Activated CD4-positive, CD25-positive, alpha-beta regulatory T cell treated with anti-CD3 and anti-CD28 coated beads, Interleukin-2, amount 50 U/mL, for 72 hours (primary cell): ENCODE data around the gene DOCK4.
"Not testable (repeated sequence)": the region's sequence is repeated elsewhere in the genome, so short reads cannot be mapped to it uniquely, and the experiment has no call there.

Experiments used
- DNase-seq: peaks from one replicate; pipeline ENCODE4 v3.0.0; 2021

DOCK4 gene

DNA sequence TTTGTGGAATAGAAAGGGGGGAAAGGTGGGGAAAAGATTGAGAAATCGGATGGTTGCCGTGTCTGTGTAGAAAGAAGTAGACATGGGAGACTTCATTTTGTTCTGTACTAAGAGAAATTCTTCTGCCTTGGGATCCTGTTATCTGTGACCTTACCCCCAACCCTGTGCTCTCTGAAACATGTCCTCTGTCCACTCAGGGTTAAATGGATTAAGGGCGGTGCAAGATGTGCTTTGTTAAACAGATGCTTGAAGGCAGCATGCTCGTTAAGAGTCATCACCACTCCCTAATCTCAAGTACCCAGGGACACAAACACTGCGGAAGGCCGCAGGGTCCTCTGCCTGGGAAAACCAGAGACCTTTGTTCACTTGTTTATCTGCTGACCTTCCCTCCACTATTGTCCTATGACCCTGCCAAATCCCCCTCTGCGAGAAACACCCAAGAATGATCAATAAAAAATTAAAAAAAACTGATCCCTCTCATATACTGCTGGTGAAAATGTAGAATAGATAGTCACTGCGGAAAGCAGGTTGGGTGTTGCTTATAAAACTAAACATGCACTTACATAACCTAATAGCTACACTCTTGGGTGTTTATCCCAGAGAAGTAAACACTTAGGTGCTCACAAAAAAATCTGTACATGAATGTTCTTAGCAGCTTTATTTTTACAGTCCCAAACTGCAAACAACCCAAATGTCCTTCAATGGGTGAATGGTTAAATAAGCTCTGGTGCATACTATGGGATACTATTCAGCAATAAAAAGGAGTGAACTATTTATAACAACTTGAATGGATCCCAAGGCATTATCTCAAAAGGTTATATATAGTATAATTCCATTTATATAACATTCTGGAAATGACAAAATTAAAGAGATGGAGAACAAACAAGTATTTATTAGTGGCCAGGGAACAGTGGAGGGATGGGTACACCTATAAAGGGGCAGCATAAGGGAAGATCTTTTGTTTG lies 77.5 kb downstream of the DOCK4 start:
- DNase-seq = not testable (repeated sequence)

DNA sequence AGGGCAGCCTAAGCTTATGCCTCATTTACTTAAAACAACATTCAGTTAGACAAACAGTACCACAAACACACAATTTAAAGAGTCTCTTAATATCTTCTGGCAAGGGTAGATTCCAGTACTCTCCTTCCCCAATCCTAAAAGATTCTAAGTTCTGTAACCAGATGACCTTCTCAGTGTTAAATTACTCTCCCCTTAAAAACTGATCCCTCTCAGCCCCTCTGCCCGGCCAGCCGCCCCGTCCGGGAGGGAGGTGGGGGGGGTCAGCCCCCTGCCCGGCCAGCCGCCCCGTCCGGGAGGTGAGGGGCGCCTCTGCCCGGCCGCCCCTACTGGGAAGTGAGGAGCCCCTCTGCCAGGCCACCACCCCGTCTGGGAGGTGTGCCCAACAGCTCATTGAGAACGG lies 78.2 kb downstream of the DOCK4 start:
- not testable (repeated sequence) for DNase-seq

DNA sequence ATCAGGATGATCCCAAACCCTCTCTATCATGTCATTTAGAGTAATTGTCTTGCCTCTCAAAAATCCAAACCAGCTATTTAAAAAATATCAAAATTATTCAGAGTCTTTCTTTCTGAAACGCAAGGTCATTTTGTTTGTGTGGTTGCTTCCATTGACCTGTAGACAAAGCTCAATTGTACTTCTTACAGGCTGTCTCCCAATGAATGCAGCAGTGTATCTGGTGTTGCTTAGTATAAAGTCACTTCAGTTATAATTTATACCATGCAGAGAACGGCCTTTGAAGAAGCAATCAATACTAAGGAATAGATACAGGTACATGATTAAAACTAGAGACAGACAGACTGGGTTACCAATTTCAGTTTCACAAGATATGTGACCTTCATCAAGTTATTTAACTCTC lies 80.9 kb downstream of the DOCK4 start:
- no peak for DNase-seq

DNA sequence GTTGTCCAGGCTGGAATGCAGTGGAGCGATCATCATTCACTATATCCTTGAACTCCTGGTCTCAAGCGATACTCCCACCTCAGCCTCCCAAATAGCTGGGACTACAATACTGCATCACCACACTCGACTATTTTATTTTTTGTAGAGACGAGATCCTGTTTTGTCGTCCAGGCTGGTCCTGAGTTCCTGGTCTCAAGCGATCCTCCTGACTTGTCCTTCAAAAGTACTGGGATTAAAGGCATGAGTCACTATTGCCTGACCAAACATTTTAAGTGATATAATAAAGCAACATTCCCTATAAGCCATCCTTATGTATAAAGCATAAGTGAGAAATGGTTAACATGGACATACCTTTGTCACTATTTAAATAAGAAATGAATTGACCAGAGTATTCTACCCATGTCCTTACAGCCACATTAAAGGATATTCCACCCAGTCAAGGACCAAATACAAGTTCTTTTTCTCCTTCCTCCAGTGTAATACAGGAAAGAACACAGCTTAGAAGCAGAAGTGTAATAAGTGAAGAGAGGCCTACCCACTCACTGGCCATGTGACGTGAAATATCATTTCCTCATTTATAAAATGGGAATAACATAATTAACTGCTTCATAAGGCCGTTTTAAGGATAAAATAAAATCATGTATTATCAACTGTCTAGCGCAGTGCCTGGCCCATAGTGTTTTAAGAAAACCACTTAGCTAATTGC lies 82.0 kb downstream of the DOCK4 start:
- DNase-seq = no peak

DNA sequence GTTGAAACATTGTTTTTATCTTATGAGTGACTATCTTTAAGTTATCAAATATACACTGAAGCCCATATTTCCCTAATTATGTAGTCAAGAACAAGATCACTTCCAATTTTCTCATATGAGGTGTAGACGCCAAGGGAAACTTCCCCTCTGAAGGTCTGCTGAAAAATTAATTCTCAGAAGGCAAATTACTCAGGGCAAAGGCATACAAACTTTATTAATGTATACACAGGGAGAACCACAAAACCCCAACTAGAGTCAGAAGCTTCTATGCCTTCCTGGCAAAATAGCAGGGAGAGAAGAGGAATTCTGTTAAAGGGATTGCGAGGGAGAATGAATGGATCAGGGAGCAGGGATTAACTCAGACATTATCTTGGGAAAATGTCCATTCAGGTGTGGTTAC lies 83.4 kb downstream of the DOCK4 start:
- no peak for DNase-seq

DNA sequence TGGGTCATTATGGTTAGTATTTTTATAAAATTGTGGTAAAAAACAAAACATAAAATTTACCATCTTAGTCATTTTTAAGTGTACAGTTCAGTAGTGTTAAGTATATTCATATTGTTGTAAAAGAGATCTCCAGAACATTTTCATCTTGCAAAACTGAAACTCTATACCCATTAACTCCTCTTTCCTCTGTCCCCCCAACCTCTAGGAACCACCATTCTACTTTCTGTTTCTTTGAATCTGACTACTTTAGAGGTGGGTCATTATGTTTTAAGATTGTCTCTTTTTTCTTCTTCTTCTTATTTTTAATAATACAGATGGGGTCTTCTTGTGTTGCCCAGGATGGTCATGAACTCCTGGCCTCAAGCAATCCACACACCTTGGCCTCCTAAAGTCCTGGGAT lies 84.1 kb downstream of the DOCK4 start:
- DNase-seq = no peak

DNA sequence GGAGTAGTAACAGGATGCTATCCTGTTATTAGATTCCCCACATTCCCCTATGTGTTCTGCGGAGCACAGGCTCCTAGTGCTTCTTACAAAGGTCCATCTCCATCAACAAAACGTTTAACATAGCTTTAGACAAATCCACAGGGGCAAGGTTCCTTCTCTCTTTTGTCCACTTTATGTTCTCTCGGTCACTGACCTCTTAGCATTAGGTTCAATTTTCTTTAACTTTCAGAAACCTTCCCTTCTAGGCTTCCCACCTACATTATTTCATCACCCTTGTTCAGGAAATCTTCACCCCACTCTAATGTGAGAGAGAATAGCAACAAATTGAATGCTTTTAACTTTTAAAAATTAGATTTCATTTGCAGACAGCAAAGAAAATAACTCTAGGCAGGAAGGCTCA lies 84.9 kb downstream of the DOCK4 start:
- DNase-seq = no peak

DNA sequence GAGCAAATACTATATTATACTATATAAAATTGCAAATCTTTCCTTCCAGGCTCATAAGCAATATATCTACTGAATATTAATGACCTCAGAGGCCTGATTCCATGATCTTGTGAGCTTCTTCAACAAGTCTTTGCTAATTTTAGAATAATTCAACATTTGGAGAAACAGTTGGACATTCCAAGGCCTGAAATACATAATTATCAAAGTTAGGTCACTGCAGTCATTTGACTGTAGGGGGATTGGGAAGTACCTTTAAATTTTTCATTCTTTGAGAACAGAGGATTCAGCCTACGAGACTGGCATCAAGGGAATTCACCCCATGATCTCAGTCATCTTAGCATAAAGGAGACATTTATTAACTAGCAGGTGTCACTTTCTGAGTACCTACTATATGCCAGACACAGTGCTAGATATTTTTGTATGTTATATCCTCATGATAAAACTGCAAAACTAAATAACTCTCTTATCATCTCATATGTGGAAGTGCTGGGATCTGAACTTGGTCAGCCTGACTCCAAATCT lies 85.4 kb downstream of the DOCK4 start:
- no peak for DNase-seq

DNA sequence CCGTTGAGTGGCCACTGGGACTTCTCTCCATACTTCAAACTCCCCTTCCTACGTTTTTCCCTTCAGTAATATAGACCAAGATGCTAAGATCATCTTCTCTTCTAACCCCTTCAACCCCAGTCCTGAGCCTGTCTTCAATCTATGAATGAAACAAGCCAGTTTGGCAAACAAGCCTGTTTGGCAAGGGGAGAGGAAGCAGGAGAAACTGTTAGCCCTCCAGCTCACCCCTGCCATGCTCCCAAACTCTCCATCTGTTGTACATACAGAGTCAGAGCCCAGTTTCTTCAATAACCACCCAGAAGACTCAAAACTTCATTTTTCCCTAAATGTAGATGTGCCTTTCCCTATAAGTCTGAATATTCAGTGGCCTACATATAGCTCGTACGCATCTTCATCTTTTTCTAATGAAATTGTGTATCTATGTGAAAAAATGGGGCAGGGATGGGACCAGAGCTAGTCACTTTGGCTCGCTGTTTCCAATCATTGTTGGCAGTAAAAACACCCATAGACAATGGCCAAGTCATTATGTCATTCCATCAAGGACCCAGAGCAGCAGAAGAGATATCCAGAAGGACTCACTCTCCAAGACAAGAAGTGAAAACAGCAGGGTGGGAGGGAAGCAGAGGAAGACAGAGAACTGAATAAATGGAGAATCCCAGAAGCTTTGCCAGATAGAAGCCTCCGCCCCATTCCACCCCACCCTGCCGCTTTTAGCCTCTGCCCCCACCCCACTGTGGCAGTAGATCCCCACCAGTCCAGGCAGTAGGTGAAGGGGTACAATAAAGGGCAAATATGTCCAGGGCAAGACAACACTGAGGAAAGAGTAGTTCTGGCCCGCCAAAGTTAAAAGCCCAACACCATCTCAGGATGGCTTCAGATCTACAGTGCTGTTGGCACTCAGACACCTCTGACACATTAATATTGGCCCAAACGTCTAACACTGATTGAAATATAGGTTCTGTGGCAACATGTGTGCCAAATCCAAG lies 87.3 kb downstream of the DOCK4 start:
- DNase-seq = no peak

DNA sequence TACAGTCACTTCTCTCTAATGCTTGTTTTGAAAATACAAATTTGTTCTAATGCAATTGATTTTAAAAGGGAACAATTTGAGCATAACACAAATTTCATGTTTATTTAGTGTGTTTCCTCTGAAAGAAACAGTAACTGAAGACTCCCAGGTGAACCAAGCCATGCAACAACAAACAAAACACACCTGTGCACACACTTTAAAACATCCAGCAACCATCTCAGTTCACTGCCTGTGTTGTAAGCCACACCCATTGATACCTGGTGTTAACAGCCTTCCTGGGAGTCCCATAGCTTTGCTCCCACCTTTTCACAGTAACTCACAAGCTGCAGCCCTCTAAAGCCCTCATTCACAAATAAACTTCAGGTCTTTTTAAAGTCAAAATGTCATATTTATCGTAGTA lies 89.3 kb downstream of the DOCK4 start:
- DNase-seq = no peak

DNA sequence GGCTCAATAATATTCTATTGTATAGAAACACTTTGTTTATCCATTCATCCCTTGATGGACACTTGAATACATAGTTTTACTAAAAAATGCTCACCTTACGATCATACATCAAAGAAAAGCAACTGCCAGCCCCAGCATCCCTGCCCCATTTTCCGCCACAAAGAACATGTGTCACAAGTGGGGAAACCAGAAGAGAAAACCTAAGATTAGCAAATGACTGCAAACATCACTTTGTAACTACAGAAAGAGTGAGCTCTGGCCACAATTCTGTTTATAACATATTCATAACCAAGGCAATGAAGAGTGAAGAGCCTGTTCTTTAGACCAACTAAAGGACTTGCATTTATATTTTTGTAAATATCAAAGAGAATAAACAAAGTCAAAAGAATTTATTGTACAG lies 89.8 kb downstream of the DOCK4 start:
- DNase-seq = no peak

DNA sequence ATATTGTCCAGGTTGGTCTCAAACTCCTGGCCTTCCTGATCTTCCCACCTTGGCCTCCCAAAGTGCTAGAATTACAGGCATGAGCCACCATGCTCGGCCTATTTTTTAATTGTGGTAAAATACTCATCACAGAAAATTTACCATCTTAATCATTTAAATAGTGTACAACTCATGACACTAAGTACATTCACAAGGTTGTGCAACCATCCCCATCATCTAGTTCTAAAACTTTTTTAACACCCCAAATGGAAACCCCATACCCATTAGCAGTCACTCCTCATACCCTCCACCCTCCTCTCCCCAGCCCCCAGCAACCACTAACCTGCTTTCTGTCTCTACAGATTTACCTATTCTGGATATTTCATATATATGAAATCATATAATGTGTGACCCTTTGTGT lies 90.3 kb downstream of the DOCK4 start:
- no peak for DNase-seq

DNA sequence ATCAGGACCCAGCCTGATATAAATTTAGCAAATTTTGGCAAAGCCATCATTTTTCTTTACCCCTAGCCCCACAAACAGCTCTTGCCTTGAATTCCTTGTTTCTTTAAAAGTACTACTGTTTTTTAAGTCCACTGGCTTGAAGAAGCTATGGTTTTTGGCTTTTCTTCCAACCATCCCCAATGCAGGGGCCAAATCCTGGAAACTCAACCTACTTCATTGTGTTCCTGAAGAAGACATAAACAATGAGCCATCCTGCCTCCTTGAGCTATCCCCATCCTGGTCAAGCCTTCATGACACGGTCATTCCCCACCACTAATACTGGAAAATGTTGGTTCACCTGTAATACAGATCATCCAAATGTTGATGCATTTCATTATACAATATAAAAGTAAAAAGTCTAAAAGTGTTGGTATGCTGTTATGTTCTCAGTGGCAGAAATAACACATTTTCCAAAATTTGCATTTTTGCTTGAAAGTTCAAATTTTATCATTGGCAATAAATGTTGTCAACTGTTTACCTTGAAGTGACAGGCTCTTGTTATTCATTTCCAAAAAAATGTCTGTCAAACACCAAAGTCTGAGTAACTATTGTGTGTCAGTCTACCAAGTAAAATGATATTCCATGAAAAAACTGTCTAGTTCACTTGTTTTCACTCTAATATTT lies 92.2 kb downstream of the DOCK4 start:
- no peak for DNase-seq

DNA sequence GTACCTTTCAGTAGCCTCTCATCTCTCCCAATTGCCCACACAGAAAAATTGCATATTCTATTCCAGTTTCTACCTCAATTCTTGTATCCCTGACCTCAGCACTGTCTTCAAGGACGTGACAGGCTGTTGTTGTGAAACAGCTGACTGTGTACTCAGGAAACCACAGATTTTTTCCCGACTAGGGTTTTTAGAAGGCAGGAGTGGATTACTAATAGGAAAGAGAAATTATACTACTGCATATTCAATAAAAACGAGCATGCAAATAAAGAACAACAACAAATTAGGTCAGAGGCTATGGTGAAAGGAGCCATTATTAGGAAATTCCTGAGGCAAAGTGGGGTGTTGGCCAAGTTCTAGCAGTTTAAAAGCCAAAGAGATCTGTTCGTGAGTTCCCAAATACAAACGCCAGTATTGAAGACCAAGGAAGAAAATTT lies 93.4 kb downstream of the DOCK4 start:
- no peak for DNase-seq

DNA sequence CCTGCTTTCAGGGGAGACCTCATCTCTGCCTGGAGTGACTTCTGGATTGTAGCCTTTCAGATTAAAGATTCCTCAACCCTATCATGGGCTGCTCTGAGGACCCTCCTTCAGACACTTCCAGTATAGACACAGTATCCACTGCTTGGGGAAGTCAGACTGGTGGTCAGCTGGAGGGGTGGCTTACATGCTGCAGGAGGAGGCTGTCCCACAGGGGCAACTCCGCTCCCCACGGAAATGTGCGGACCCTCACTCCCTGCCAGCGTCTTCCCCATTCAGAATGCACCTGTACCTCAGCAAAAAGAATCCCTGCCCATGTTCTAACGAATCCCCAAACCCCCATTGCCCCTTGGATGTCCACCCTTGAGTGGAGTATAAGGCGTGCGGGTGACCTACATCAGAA lies 95.5 kb downstream of the DOCK4 start:
- DNase-seq = no peak

DNA sequence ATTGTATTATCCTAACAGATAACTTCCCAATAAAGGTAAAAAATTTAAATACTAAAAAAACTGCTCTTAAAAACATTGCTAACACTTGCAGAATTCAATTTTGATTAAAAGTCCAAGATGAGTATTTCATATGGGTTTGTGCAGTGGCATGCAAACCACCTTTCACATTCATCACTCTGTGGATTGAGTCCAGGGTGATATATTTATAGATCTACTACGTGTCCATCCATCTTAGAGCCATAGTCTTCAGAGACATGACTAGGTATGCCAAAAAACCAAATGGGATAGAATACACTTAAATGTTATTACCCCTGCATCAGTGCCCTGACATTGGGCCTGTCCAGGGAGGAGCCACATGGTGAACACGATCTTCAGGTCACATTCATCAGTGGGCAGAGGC lies 96.0 kb downstream of the DOCK4 start:
- no peak for DNase-seq

DNA sequence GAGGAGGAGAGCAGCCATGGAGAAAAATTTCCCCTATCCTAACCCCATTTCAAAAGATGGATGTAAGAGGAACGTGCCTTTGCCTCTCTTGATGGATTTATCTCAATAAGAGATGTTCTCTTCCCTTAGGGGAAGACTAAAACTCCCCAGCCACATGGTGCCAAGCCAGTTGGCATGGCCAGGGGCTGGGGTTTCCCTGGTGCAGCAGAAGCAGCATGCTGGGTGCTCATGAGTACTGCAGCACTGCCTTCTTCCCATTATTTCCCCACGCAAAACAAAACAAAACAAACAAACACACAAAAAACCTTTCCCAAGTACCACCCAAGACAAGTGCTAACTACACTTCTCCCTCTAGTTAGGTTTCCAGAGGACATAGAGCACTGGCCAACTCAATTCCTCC lies 97.2 kb downstream of the DOCK4 start:
- no peak for DNase-seq

DNA sequence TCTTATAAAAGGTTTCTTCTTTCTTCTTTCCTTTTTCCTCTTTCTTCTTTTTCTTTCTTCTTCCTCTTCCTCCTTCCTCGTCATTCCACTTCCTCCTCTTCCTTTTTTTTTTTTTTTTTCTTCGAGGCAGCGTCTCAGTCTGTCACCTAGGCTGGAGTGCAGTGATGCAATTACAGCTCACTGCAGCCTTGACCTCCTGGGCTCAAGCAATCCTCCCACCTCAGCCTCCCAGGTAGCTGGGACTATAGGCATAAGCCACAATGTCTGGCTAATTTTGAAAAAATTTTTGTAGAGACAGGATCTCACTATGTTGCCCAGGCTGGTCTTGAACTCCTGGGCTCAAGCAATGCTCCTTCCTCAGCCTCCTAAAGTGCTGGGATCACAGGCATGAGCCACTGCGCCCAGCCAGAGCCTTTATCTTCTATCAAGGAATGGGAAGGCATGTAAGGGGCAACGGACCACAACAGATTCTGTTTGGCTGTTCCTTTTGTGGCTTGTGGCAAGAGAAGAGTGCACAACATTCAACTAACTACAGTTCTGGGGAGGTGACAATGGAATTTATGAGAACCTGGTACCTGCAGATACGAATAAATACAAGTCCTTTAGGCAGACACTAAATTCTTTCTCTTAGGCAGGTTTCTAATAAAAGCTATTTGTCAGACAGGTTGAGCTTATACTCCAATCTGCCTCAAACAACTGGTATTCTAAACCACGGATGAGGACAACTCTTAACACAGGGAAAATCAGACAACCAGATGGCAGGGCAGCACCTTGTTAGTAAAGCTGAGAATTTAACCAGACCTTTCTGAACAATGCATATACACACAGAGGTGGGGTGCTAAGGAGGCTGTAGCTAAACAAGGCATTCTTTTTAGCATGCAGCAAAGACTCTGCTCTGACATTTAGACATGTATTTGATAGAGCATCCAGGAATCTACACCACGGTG lies 100.3 kb downstream of the DOCK4 start:
- DNase-seq = no peak

DNA sequence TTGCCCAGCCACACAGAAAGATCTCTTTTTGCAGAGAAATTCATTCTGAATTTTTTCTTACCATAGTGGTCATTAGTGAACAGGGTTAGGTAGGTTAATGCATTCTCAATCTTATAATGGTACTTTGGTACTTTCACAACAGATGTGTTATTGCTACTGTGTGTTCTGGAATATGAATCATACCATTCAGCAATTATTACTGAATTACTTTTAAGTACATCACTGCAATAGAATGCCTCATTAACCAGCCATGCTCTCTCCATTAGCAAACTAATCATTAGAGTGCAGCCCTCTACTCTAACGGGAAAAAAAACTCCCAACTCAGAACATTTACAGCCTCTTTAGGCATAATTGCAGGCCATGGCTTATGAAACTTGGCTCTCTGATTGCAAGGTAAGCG lies 102.1 kb downstream of the DOCK4 start:
- no peak for DNase-seq

DNA sequence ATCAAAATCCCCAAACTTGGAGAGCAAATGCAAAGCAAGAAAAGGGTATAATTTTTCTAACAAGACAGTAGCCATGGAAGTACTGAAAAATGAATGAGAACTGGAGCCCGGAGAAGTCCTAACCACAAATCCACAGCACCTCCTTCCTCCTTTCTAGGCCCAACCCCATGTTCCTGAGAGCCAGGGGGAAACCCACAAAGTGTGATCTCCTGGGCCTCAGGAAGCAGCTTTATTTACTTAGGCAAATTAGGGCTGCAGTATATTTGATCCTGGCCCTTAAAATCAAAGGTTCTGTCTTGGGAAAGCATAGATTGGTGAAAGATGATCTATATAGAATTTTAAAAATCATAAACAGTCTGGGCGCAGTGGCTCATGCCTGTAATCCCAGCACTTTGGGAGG lies 103.0 kb downstream of the DOCK4 start:
- no peak for DNase-seq
